ENCODE data around the gene NUDT19.
"Not testable (repeated sequence)": the region's sequence is repeated elsewhere in the genome, so short reads cannot be mapped to it uniquely, and the experiment has no call there.

Gene NUDT19

DNA sequence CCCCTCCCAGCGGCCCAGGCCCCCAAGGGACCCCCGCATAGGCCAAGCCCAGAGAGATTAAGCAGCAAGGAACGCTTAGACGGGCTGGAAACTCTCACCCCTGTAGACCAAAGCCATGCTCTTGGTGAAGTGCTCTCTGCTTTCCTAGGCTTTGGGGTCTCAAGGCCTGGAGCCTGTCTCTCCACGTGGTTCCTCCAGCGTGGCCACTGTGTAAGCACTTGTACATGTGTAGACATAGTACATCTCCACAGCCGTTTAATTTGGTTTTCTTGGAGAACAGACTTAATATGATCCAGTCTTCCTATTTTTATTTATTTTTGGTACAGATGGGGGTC is 1.1 kb downstream of the NUDT19 start:
- DNase-seq (ENCODE audit: low spot score), result no peak
- in situ Hi-C loops (cut with MboI; ENCODE audit: low sequenced_read_pairs, unreplicated experiment), result no loop called here
- TF ChIP-seq, protein P1, sequence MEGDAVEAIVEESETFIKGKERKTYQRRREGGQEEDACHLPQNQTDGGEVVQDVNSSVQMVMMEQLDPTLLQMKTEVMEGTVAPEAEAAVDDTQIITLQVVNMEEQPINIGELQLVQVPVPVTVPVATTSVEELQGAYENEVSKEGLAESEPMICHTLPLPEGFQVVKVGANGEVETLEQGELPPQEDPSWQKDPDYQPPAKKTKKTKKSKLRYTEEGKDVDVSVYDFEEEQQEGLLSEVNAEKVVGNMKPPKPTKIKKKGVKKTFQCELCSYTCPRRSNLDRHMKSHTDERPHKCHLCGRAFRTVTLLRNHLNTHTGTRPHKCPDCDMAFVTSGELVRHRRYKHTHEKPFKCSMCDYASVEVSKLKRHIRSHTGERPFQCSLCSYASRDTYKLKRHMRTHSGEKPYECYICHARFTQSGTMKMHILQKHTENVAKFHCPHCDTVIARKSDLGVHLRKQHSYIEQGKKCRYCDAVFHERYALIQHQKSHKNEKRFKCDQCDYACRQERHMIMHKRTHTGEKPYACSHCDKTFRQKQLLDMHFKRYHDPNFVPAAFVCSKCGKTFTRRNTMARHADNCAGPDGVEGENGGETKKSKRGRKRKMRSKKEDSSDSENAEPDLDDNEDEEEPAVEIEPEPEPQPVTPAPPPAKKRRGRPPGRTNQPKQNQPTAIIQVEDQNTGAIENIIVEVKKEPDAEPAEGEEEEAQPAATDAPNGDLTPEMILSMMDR (IDR thresholded peaks at IDR 0.05; ENCODE audit: borderline replicate concordance, control extremely low read depth, extremely low read depth, insufficient read depth, missing control alignments), result no peak

DNA sequence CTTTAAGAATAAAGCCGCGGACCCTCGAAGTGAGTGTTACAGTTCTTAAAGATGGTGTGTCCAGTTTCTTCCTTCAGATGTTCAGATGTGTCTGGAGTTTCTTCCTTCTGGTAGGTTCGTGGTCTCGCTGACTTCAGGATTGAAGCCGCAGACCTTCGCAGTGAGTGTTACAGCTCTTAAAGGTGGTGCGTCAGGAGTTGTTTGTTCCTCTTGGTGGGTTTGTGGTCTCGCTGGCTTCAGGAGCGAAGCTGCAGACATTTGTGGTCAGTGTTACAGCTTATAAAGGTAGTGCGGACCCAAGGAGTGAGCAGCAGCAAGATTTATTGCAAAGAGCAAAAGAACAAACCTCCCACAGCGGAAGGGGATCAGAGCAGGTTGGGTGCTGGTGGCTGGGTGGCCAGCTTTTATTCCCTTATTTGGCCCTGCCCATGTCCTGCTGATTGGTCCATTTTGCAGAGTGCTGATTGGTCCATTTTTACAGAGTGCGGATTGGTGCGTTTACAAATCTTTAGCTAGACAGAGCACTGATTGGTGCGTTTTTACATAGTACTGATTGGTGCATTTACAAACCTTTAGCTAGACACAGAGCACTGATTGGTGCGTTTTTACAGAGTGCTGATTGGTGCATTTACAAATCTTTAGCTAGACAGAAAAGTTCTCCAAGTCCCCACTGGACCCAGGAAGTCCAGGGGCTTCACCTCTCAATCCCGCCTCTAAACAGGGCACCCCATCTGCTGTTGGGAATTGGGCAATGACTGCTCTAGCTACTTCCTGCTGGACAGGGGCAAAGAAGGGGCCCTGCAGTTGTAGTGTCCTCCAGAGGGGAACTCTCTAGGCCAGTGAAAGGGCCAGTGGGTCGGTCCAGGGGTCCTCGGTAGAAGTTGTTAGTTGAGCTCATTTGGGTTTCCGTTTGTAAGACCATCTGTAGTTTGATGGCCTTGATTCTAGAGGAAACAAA is 1.8 kb downstream of the NUDT19 start:
- DNase-seq (ENCODE audit: low spot score); in situ Hi-C loops (cut with MboI; ENCODE audit: low sequenced_read_pairs, unreplicated experiment): not testable (repeated sequence)

DNA sequence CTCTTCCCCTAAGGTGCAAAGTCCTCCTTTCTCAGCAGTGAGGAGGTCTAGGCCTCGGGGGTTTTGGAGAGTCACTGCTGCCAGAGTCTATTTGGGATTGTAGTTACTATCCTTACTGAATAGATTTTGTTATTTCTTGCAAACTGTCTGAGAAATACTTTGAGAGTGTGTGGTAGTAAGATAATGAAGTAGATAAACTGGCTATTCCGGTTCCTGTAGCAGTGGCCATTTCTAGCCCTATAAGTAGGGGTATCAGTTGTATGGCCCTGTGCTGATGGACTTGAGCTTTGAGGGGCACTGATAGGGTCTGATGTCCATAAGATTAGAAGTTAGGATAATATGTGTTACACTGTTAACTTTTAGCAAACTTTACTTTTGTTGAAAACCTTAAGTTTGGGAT is 2.7 kb downstream of the NUDT19 start:
- DNase-seq (ENCODE audit: low spot score); in situ Hi-C loops (cut with MboI; ENCODE audit: low sequenced_read_pairs, unreplicated experiment): not testable (repeated sequence)

DNA sequence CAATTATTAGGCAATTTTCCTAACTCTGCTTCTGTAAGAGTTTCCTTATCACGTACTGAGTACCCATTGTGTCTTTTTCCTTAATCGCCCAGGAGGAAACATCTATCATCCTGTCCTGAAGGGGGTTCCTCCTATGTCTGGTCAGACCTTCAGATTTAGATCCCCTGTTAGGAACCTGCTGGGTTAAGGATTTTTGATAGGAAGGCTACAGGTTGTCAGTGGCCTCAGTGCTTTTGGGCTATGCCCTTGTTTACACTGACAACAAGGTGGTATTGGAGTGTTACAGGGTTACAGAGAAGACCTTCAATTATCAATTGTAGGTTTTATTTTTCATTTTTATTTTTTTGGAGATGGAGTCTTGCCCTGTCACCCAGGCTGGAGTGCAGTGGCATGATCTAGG is 3.2 kb downstream of the NUDT19 start:
- in situ Hi-C loops (cut with MboI; ENCODE audit: low sequenced_read_pairs, unreplicated experiment); DNase-seq (ENCODE audit: low spot score): not testable (repeated sequence)

DNA sequence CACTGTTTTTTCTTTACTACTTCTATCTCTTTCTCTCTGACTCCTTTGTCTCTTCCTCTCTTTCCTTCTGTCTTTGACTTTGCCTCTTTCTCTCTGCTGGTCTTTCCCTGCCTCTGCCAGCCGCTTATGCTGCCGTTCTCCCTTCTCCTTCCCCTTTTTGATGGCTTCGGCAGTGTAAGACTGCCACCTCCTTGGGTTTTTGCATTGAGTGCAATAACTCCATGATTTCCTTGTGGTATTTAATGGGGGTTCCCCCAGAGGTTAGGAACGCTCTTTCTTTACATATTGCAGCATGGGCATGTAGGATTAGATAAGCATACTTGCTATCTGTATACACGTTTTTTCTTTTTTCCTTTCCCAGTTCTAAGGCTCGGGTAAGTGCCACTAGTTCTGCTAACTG is 3.9 kb downstream of the NUDT19 start:
- in situ Hi-C loops (cut with MboI; ENCODE audit: low sequenced_read_pairs, unreplicated experiment); DNase-seq (ENCODE audit: low spot score): not testable (repeated sequence)

DNA sequence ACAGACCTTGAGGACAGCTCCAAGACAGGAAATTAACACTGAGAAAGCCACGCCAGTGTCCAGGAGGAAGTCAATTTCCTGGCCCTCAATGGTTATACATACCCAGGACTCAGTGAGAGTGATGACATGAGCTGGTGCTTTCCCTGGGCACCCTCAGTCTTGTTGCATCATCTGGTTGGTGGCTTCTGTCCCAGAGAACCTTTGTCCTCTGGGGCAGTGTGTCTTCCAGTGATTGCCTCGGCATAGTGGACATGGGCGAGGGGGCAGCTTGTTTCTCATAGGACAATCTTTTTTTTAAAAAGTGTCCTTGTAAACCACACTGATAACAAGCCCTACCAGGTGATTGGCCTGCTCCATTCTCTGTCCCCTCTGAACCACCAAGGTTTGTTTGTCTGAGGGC is 5.2 kb downstream of the NUDT19 start:
- in situ Hi-C loops (cut with MboI; ENCODE audit: low sequenced_read_pairs, unreplicated experiment); DNase-seq (ENCODE audit: low spot score): not testable (repeated sequence)

DNA sequence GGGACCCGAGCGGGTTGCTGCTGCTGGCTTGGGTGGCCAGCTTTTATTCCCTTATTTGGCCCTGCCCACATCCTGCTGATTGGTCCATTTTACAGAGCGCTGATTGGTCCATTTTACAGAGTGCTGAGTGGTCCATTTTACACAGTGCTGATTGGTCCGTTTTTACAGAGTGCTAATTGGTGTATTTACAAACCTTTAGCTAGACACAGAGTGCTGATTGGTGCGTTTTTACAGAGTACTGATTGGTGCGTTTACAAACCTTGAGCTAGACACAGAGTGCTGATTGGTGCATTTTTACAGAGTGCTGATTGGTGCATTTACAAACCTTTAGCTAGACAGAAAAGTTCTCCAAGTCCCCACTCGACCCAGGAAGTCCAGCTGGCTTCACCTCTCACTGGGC is 8.5 kb downstream of the NUDT19 start:
- in situ Hi-C loops (cut with MboI; ENCODE audit: low sequenced_read_pairs, unreplicated experiment); DNase-seq (ENCODE audit: low spot score): not testable (repeated sequence)

DNA sequence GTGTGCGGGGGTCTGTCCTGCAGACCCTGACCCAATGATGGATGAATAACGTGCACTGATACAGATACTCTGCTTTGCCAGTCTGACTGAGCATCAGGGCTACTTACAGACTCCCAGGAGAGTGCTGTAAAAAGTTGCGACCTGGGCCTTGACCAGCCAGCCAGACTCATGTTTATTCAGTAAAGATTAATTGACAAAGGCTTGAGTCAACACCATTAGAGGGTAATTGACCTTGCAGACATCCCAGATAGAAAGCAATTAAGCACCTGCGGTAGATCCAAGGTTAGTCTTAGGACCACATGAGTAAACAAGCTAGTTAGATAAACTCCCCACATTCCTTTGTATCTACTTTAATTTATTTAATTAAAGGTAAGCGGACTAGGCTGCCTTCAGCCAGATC is 10.4 kb downstream of the NUDT19 start:
- in situ Hi-C loops (cut with MboI; ENCODE audit: low sequenced_read_pairs, unreplicated experiment), result no loop called here
- TF ChIP-seq, protein P1 (IDR thresholded peaks at IDR 0.05; ENCODE audit: borderline replicate concordance, control extremely low read depth, extremely low read depth, insufficient read depth, missing control alignments), result no peak
- DNase-seq (ENCODE audit: low spot score), result no peak

DNA sequence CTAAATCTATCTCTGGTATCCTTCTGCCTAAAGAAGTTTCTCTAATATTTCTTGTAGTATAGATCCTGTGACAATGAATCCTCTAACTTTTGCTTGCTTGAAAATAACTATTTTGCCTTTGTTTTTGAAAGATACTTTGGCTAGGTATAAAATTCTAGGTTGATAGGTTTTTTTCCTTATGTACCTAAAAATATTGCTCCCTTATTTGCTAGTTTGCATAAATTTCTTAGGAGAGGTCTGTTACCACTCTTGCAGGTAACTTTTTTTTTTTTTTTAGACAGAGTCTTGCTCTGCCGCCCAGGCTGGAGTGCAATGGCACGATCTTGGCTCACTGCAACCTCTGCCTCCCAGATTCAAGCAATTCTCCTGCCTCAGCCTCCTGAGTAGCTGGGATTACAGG is 12.4 kb downstream of the NUDT19 start:
- in situ Hi-C loops (cut with MboI; ENCODE audit: low sequenced_read_pairs, unreplicated experiment); DNase-seq (ENCODE audit: low spot score): not testable (repeated sequence)

DNA sequence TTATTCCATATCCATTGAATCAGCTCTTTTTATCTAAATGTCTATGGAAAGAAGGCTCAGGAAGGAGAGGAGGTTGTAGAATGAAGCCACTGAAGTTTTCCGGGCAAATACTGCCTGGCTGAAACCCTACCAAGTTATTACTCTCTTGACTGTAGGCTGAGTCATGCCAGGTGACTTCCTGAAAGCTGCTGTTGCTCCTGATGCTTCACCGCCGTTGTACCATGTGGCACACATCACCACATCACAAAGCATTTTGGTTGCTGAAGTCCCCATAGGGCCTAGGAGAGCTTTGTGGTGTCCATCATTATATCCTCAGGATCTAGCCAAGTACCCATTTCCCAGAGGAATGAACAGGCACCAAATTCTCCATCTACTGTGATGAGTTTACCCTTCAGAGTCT is 16.8 kb downstream of the NUDT19 start:
- TF ChIP-seq, protein P1 (IDR thresholded peaks at IDR 0.05; ENCODE audit: borderline replicate concordance, control extremely low read depth, extremely low read depth, insufficient read depth, missing control alignments), result no peak
- in situ Hi-C loops (cut with MboI; ENCODE audit: low sequenced_read_pairs, unreplicated experiment), result no loop called here
- no peak for DNase-seq (ENCODE audit: low spot score)

DNA sequence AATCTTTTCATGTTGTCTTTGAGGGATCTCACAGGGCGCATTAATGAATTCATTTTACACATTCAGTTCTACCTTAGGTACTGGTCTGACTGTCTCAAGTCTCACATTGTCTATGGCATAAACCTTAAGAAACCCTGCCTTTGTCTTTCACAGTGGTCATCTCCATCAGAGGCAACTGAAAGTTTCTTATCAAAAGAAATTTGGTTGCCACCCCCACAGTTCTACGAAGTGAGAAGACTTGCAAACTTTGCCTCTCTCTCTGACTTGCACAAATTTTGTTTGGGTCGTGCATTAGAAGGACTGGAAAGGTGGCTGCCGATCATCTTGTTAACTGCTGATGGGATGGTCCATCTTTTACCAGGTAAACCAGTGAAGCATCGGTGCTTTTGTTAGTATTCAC is 17.4 kb downstream of the NUDT19 start:
- in situ Hi-C loops (cut with MboI; ENCODE audit: low sequenced_read_pairs, unreplicated experiment), result no loop called here
- no peak for DNase-seq (ENCODE audit: low spot score)
- TF ChIP-seq, protein P1 (IDR thresholded peaks at IDR 0.05; ENCODE audit: borderline replicate concordance, control extremely low read depth, extremely low read depth, insufficient read depth, missing control alignments), result no peak
